Brain microvascular endothelial cell (primary cell): ENCODE measurements around the gene ROR1.
"Not testable (repeated sequence)": the region's sequence is repeated elsewhere in the genome, so short reads cannot be mapped to it uniquely, and the experiment has no call there.

Experiments
- DNase-seq: peaks from one replicate; pipeline ENCODE4 v3.0.0-alpha.2; 2020
- H3K27ac ChIP-seq: fragments of 250-450 bp; sonication (Bioruptor Pico); 2 replicates; pipeline ENCODE4 v1.5.1; 2020; ENCODE audit warnings: mild to moderate bottlenecking, moderate library complexity
- H3K27me3 ChIP-seq: fragments of 250-450 bp; sonication (Bioruptor Pico); replicated peaks from 2 replicates; pipeline ENCODE4 v1.5.1; 2020; ENCODE audit warnings: mild to moderate bottlenecking
- H3K36me3 ChIP-seq: fragments of 250-450 bp; sonication (Bioruptor Pico); replicated peaks from 2 replicates; pipeline ENCODE4 v1.5.1; 2020; ENCODE audit warnings: mild to moderate bottlenecking
- H3K4me3 ChIP-seq: 2 replicates; pipeline ENCODE4 v1.5.1; 2011; ENCODE audit warnings: low read depth, mild to moderate bottlenecking, control low read depth, low read length, moderate library complexity
- CTCF ChIP-seq: IDR thresholded peaks from 2 replicates; pipeline ENCODE4 v1.5.1; 2011; ENCODE audit warnings: low read depth, mild to moderate bottlenecking, moderate library complexity, low read length, control low read depth, inconsistent platforms; ENCODE audit errors: missing control alignments
- in situ Hi-C: cut with HindIII; loops from 2 replicates; pipeline ENCODE4 v1.10.0; 2017; ENCODE audit warnings: low sequenced_read_pairs, low pct_ligation_motif_present

Gene ROR1

DNA sequence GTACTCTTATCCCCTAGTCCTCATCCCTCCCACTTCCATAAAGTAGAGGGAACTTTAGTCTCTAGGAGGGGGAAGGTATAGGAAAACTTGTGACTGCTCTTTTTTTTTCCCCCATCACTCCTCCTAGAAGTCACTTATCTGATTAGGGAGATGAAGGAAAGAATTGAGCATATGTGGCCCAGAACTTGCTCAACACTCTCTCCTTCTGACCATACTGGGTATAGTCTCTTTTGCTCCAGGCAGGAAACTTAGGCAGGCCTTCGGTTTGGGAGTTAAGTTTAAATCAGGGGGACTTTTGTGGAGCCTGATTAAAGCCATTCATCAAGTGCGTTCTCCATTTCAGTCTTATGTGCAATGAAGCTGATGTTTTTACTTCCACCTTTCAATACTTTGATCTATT lies 435.4 kb downstream of the ROR1 start:
- in situ Hi-C loops, result no loop called here
- H3K36me3 ChIP-seq, result no peaks in the 10 kb centered on the region
- no peak for TF ChIP-seq CTCF
- H3K27me3 ChIP-seq, result no peaks in the 10 kb centered on the region
- H3K27ac ChIP-seq, result no peak overlapping the region
- no peak overlapping the region for H3K4me3 ChIP-seq
- no peak for DNase-seq

GRCh38 chr1:64212031-64212430 lies 438.2 kb downstream of the ROR1 start:
- Histone ChIP-seq H3K27ac (peak overlapping the region; percentile 18), H3K27me3 (no peaks in the 10 kb centered on the region), H3K36me3 (no peaks in the 10 kb centered on the region), H3K4me3 (no peak overlapping the region)
- DNase-seq, result peak; percentile 35
- in situ Hi-C loops, result no loop called here
- TF ChIP-seq CTCF, result no peak

- no peak overlapping the region for H3K27ac ChIP-seq
- H3K36me3 ChIP-seq, result no peaks in the 10 kb centered on the region
- H3K27me3 ChIP-seq, result no peaks in the 10 kb centered on the region
- in situ Hi-C loops, result no loop called here
- DNase-seq, result no peak
- no peak for TF ChIP-seq CTCF
- no peak overlapping the region for H3K4me3 ChIP-seq
These were observed 441.8 kb downstream of the ROR1 start for GRCh38 chr1:64215576-64215975.

GRCh38 chr1:64220241-64220640 lies 446.4 kb downstream of the ROR1 start:
- H3K27me3 ChIP-seq, result no peaks in the 10 kb centered on the region
- no peak overlapping the region for H3K4me3 ChIP-seq
- TF ChIP-seq CTCF, result no peak
- H3K36me3 ChIP-seq, result no peaks in the 10 kb centered on the region
- DNase-seq, result no peak
- H3K27ac ChIP-seq, result no peak overlapping the region
- in situ Hi-C loops, result no loop called here

GRCh38 chr1:64223329-64224151 lies 449.7 kb downstream of the ROR1 start:
- peak overlapping the region; percentile 83 for H3K27ac ChIP-seq

DNA sequence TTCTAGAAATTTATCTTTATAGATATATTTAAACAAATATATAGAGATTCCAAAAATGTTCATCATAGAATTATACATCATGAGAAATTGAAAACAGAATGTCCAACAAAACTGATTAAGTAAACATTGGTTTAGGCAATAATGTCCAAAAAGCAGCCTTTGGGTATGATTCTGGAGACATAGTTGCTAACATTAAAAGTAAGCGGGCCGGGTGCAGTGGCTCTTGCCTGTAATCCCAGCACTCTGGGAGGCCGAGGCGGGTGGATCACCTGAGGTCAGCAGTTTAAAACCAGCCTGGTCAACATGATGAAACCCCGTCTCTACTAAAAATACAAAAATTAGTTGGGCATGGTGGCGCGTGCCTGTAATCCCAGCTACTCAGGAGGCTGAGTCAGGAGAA lies 450.4 kb downstream of the ROR1 start:
- in situ Hi-C loops, result not testable (repeated sequence)

More at GRCh38 chr1:64223329-64224151, 449.7 kb downstream of the ROR1 start:
- H3K4me3 ChIP-seq, result no peak overlapping the region
- peak; percentile 86 for DNase-seq
- in situ Hi-C loops, result no loop called here
- no peaks in the 10 kb centered on the region for H3K36me3 ChIP-seq
- no peak for TF ChIP-seq CTCF
- no peaks in the 10 kb centered on the region for H3K27me3 ChIP-seq

More for the DNA sequence above, 450.4 kb downstream of the ROR1 start:
- H3K27ac ChIP-seq, result peak overlapping the region; percentile 83
- not testable (repeated sequence) for H3K36me3 ChIP-seq, H3K27me3 ChIP-seq, DNase-seq, H3K4me3 ChIP-seq
